ENCODE results near the gene MAMLD1.

Gene MAMLD1

GRCh38 chrX:150513544-150513943, 150.4 kb downstream of the MAMLD1 start:
- H3K4me3 ChIP-seq (ENCODE audit: low read depth, low read length, poor library complexity, severe bottlenecking), result no peak overlapping the region
- H3K9me2 ChIP-seq (ENCODE audit: low read depth, low read length), result no peaks in the 10 kb centered on the region

DNA sequence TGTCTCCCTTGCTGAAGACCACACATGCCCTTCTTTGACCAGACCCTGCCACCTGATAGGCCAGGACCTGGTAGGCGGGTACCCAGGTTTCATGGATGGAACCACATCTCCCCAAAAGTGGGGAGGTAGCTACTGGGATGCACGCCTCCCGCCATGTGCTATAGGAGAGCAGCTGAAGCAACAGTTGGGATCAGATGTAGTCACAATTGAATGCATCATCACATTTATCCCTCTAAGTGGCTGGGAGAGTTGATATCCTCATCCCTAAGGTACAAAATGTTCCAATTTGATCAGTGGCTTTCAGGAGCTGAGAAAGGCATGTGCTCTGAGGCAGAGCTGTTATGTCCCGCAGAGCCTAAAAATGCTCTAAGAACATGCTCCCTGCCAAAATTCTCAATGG, 151.3 kb downstream of the MAMLD1 start:
- TF ChIP-seq EZH2 (IDR thresholded peaks at IDR 0.05; ENCODE audit: borderline replicate concordance, low read length), result no peak
- TF ChIP-seq, protein P1, sequence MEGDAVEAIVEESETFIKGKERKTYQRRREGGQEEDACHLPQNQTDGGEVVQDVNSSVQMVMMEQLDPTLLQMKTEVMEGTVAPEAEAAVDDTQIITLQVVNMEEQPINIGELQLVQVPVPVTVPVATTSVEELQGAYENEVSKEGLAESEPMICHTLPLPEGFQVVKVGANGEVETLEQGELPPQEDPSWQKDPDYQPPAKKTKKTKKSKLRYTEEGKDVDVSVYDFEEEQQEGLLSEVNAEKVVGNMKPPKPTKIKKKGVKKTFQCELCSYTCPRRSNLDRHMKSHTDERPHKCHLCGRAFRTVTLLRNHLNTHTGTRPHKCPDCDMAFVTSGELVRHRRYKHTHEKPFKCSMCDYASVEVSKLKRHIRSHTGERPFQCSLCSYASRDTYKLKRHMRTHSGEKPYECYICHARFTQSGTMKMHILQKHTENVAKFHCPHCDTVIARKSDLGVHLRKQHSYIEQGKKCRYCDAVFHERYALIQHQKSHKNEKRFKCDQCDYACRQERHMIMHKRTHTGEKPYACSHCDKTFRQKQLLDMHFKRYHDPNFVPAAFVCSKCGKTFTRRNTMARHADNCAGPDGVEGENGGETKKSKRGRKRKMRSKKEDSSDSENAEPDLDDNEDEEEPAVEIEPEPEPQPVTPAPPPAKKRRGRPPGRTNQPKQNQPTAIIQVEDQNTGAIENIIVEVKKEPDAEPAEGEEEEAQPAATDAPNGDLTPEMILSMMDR (IDR thresholded peaks at IDR 0.05; ENCODE audit: low read length), result no peak
- H3K4me1 ChIP-seq (ENCODE audit: insufficient read depth, low read length, severe bottlenecking), result no peaks in the 10 kb centered on the region
- H4K20me1 ChIP-seq (ENCODE audit: insufficient read depth, low read length), result no peaks in the 10 kb centered on the region
- no peak overlapping the region for H3K27ac ChIP-seq (ENCODE audit: low read depth, low read length, poor library complexity, severe bottlenecking)
- H3K27me3 ChIP-seq (ENCODE audit: insufficient read depth, low read length), result no peaks in the 10 kb centered on the region
- no peaks in the 10 kb centered on the region for H3K36me3 ChIP-seq (ENCODE audit: insufficient read depth, low read length)
- H2AFZ ChIP-seq (ENCODE audit: low read length), result no peak overlapping the region
- no peak overlapping the region for H3K4me2 ChIP-seq (ENCODE audit: low read length)
- no peaks in the 10 kb centered on the region for H3F3A ChIP-seq (ENCODE audit: insufficient read depth, low read length)
- H3K79me2 ChIP-seq (ENCODE audit: insufficient read depth, low read length), result no peaks in the 10 kb centered on the region
- no peak overlapping the region for H3K9ac ChIP-seq (ENCODE audit: low read length)
- H3K9me2 ChIP-seq (ENCODE audit: low read depth, low read length), result no peaks in the 10 kb centered on the region
- H3K4me3 ChIP-seq (ENCODE audit: low read depth, low read length, poor library complexity, severe bottlenecking), result no peak overlapping the region
- no peaks in the 10 kb centered on the region for H3K9me3 ChIP-seq (ENCODE audit: low read length)

More at GRCh38 chrX:150513544-150513943, 150.4 kb downstream of the MAMLD1 start:
- Histone ChIP-seq H3K4me2 (ENCODE audit: low read length) (no peak overlapping the region), H3F3A (ENCODE audit: insufficient read depth, low read length) (no peaks in the 10 kb centered on the region), H3K27me3 (ENCODE audit: insufficient read depth, low read length) (no peaks in the 10 kb centered on the region), H3K9me3 (ENCODE audit: low read length) (no peaks in the 10 kb centered on the region), H3K36me3 (ENCODE audit: insufficient read depth, low read length) (no peaks in the 10 kb centered on the region), H3K9ac (ENCODE audit: low read length) (no peak overlapping the region), H2AFZ (ENCODE audit: low read length) (no peak overlapping the region), H3K4me1 (ENCODE audit: insufficient read depth, low read length, severe bottlenecking) (no peaks in the 10 kb centered on the region), H3K27ac (ENCODE audit: low read depth, low read length, poor library complexity, severe bottlenecking) (no peak overlapping the region), H4K20me1 (ENCODE audit: insufficient read depth, low read length) (no peaks in the 10 kb centered on the region), H3K79me2 (ENCODE audit: insufficient read depth, low read length) (no peaks in the 10 kb centered on the region)
- TF ChIP-seq EZH2 (IDR thresholded peaks at IDR 0.05; ENCODE audit: borderline replicate concordance, low read length), result no peak

GRCh38 chrX:150515801-150516200, 152.7 kb downstream of the MAMLD1 start:
- TF ChIP-seq, protein P1 (IDR thresholded peaks at IDR 0.05; ENCODE audit: low read length), result no peak
- no peak for TF ChIP-seq EZH2 (IDR thresholded peaks at IDR 0.05; ENCODE audit: borderline replicate concordance, low read length)
- no peak overlapping the region for H3K4me2 ChIP-seq (ENCODE audit: low read length)

GRCh38 chrX:150517303-150517910, 154.3 kb downstream of the MAMLD1 start:
- no peak overlapping the region for H2AFZ ChIP-seq (ENCODE audit: low read length)
- TF ChIP-seq, protein P1 (IDR thresholded peaks at IDR 0.05; ENCODE audit: low read length), result no peak
- TF ChIP-seq EZH2 (IDR thresholded peaks at IDR 0.05; ENCODE audit: borderline replicate concordance, low read length), result no peak
- H3K27ac ChIP-seq (ENCODE audit: low read depth, low read length, poor library complexity, severe bottlenecking), result no peak overlapping the region
- H3K4me1 ChIP-seq (ENCODE audit: insufficient read depth, low read length, severe bottlenecking), result no peaks in the 10 kb centered on the region
- no peaks in the 10 kb centered on the region for H3F3A ChIP-seq (ENCODE audit: insufficient read depth, low read length)
- H3K4me2 ChIP-seq (ENCODE audit: low read length), result no peak overlapping the region
- no peaks in the 10 kb centered on the region for H3K9me2 ChIP-seq (ENCODE audit: low read depth, low read length)
- H3K9ac ChIP-seq (ENCODE audit: low read length), result no peak overlapping the region
- no peaks in the 10 kb centered on the region for H3K79me2 ChIP-seq (ENCODE audit: insufficient read depth, low read length)
- H4K20me1 ChIP-seq (ENCODE audit: insufficient read depth, low read length), result no peaks in the 10 kb centered on the region
- H3K4me3 ChIP-seq (ENCODE audit: low read depth, low read length, poor library complexity, severe bottlenecking), result no peak overlapping the region
- no peaks in the 10 kb centered on the region for H3K36me3 ChIP-seq (ENCODE audit: insufficient read depth, low read length)
- H3K27me3 ChIP-seq (ENCODE audit: insufficient read depth, low read length), result no peaks in the 10 kb centered on the region
- no peaks in the 10 kb centered on the region for H3K9me3 ChIP-seq (ENCODE audit: low read length)

More at GRCh38 chrX:150515801-150516200, 152.7 kb downstream of the MAMLD1 start:
- Histone ChIP-seq H3K9me3 (ENCODE audit: low read length) (no peaks in the 10 kb centered on the region), H3K9ac (ENCODE audit: low read length) (no peak overlapping the region), H3K36me3 (ENCODE audit: insufficient read depth, low read length) (no peaks in the 10 kb centered on the region), H3K4me1 (ENCODE audit: insufficient read depth, low read length, severe bottlenecking) (no peaks in the 10 kb centered on the region), H3K9me2 (ENCODE audit: low read depth, low read length) (no peaks in the 10 kb centered on the region), H3K4me3 (ENCODE audit: low read depth, low read length, poor library complexity, severe bottlenecking) (no peak overlapping the region), H3K79me2 (ENCODE audit: insufficient read depth, low read length) (no peaks in the 10 kb centered on the region), H3K27ac (ENCODE audit: low read depth, low read length, poor library complexity, severe bottlenecking) (no peak overlapping the region), H3F3A (ENCODE audit: insufficient read depth, low read length) (no peaks in the 10 kb centered on the region), H4K20me1 (ENCODE audit: insufficient read depth, low read length) (no peaks in the 10 kb centered on the region), H3K27me3 (ENCODE audit: insufficient read depth, low read length) (no peaks in the 10 kb centered on the region), H2AFZ (ENCODE audit: low read length) (no peak overlapping the region)

Measured in OCI-LY1 (cell line).